Subcutaneous adipose tissue (tissue), 4 donors: ENCODE results near the gene MED29. TPM values are rescaled to one million over a fixed set of nuclear protein-coding genes. Genes with fewer than 3 reads are reported as not detected.

Experiments used
- total RNA-seq, 4 donors: library from RNA; depleted of rRNA; stranded (reverse); fragments of >200 nt; gene quantifications; one replicate each; pipeline ENCODE4 v1.1.0, GENCODE V29; 2016
- TF ChIP-seq, protein P1 (sequence below): fragments of 450-650 bp; IDR thresholded peaks from one replicate; pipeline ENCODE4 v1.5.1; 2016; ENCODE audit warnings: low read depth, mild to moderate bottlenecking, control low read depth, antibody characterized with exemption, moderate library complexity

Gene MED29
- total RNA-seq, 4 donors from 2014 or later = 23.1 to 28.9 (median 26.4) TPM

DNA sequence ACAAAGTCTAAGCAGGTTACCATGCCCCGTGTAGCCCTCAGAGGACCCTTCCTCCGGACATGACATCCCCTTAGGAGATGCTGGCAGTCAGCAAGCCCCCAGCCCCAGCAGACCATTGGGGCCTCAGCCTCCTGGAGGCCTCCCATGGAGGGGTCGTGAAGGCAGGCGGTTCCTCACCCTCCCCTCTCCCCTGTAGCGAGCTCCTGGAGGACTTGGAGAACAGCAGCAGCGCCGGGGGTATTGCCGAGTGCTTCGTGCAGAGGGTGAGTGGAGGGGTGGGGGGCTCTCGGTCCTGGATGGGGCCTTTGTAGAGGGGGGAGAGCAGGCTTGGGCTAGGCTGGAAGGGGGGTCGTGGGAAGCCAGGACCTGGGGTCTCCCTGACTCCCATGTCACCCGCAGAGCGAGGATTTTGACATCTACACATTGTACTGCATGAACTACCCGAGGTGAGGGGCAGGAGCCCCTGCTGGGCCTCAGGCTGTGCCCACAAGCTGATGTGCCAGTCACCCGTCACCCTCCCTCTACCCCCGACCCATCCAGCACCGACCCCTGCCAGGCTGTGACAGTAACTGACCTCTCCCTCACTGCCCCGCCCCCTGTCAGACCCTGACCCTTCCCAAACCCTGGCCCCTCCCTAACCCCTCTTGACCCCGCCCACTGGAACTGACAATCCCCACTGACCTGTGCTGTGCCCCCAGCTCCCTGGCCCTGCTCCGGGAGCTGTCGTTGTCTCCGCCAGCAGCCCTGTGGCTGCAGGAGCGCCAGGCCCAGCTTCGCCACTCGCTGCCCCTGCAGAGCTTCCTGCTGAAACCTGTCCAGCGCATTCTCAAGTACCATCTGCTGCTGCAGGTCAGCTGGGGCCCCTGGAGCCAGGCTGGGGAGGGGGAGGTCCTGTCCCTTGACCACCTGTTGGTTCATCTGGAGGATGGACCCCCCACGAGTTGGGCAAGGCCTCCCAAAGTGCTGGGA, 25.3 kb downstream of the MED29 start:
- TF ChIP-seq, protein P1, sequence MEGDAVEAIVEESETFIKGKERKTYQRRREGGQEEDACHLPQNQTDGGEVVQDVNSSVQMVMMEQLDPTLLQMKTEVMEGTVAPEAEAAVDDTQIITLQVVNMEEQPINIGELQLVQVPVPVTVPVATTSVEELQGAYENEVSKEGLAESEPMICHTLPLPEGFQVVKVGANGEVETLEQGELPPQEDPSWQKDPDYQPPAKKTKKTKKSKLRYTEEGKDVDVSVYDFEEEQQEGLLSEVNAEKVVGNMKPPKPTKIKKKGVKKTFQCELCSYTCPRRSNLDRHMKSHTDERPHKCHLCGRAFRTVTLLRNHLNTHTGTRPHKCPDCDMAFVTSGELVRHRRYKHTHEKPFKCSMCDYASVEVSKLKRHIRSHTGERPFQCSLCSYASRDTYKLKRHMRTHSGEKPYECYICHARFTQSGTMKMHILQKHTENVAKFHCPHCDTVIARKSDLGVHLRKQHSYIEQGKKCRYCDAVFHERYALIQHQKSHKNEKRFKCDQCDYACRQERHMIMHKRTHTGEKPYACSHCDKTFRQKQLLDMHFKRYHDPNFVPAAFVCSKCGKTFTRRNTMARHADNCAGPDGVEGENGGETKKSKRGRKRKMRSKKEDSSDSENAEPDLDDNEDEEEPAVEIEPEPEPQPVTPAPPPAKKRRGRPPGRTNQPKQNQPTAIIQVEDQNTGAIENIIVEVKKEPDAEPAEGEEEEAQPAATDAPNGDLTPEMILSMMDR = no peak

GRCh38 chr19:39417463-39418181, 26.4 kb downstream of the MED29 start:
- TF ChIP-seq, protein P1 = no peak

DNA sequence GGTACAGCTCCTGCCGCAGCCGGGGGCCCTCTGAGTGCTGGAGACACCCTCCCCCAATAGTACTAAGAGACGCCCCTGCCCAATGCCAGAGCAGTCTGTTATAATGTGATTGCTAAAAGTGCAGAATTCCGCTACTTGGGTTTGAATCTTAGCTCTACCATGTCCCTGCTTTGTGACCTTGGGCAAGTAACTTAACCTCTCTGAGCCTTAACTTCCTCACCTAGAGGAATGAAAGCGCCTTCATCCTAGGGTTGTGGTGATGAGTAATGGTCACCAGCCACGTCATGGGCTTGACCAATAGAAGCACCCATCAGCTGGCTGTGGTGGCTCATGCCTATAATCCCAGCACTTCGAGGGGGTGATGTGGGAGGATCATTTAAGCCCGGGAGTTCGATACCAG, 27.8 kb downstream of the MED29 start:
- TF ChIP-seq, protein P1 = no peak

DNA sequence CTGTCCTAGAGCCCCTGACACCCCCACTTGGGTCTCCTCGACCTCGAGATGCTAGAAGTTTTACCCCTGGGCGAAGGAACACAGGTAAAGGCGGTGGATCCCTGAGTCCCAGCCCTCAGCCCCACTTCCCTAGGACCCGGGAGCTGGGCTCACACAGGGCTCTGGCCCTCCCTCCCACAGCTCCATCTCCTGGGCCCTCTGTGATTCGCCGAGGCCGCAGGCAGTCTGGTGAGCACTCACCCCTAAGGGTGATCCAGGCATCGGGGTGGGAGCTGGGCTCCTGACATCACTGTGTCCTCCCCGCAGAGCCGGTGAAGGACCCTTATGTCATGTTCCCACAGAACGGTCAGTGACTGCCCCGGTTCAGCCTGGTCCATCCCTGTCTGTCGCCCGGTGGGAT, 29.6 kb downstream of the MED29 start:
- TF ChIP-seq, protein P1 = no peak

GRCh38 chr19:39422020-39422419, 30.8 kb downstream of the MED29 start:
- TF ChIP-seq, protein P1 = no peak

DNA sequence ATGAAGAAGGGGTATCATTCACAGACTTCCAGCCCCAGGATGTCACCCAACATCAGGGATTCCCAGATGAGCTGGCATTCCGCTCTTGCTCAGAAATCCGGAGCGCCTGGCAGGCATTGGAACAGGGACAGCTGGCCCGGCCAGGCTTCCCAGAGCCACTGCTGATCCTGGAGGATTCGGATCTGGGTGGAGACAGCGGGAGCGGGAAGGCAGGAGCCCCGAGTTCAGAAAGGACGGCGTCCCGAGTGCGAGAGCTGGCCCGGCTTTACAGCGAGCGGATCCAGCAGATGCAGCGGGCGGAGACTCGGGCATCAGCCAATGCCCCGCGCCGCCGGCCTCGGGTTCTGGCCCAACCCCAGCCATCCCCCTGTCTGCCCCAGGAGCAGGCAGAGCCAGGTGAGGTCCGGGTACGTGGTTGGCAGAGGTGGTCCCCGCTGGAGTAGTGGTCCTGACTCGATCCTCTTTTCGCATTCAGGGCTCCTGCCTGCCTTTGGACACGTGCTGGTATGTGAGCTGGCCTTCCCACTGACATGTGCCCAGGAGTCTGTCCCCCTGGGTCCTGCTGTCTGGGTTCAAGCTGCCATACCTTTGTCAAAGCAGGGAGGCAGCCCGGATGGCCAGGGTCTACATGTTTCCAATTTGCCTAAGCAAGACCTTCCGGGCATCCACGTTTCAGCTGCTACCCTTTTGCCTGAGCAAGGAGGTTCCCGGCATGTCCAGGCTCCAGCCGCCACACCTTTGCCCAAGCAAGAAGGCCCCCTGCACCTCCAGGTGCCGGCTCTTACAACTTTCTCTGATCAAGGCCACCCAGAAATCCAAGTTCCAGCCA, 32.3 kb downstream of the MED29 start:
- TF ChIP-seq, protein P1 = no peak
